Measurements from ENCODE around the gene CTSD. TPM values are rescaled to one million over a fixed set of nuclear protein-coding genes. Genes with fewer than 3 reads are reported as not detected.

Gene CTSD
- total RNA-seq, 1 experiment from 2014 or later, result 26.1 TPM

- Histone ChIP-seq H2AFZ (ENCODE audit: low read length) (no peak overlapping the region), H4K20me1 (ENCODE audit: insufficient read depth, low read depth, low read length) (no peaks in the 10 kb centered on the region), H3K9me3 (ENCODE audit: low read length) (no peaks in the 10 kb centered on the region), H3K27me3 (ENCODE audit: low read length) (no peaks in the 10 kb centered on the region), H3K79me2 (ENCODE audit: low read length) (no peaks in the 10 kb centered on the region), H3K4me1 (ENCODE audit: low read length) (peaks cover 9% of the 10 kb centered on the region), H3K4me2 (ENCODE audit: low read depth, low read length, poor library complexity, severe bottlenecking) (no peak overlapping the region), H3K27ac (ENCODE audit: low read length) (no peak overlapping the region), H3K4me3 (ENCODE audit: low read length) (no peak overlapping the region), H3K9ac (ENCODE audit: low read length) (no peak overlapping the region), H3K9me2 (replicated peaks; ENCODE audit: insufficient read depth, low read length) (no peaks in the 10 kb centered on the region), H3K36me3 (ENCODE audit: insufficient read depth, low read length) (no peaks in the 10 kb centered on the region)
- no peak for DNase-seq
Measured at GRCh38 chr11:1746956-1747752, 16.6 kb downstream of the CTSD start.

DNA sequence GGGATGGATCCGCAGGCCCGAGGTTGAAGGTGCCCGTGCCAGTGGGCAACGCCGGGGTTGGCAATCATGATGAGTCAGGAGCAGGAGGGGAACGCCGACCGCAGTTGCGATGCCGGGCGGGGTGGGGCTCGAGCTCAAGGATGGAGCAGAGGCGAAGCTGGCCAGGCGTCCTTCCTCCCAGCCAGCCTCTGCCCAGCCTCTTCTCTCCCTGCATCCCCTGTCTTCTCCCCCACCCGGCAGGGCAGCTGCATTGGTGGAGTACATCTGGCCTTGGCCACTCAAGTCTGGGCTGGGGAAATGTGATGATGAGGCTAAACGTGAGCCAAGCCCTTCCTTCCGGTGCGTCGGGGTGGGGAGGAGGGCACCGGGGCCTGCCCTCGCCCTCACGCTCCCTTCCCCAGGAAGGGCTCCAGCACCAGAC, 17.2 kb downstream of the CTSD start:
- no peak overlapping the region for H3K4me3 ChIP-seq (ENCODE audit: low read length)
- no peaks in the 10 kb centered on the region for H3K79me2 ChIP-seq (ENCODE audit: low read length)
- DNase-seq, result no peak
- peaks cover 7% of the 10 kb centered on the region for H3K4me1 ChIP-seq (ENCODE audit: low read length)
- H3K36me3 ChIP-seq (ENCODE audit: insufficient read depth, low read length), result no peaks in the 10 kb centered on the region
- H3K27me3 ChIP-seq (ENCODE audit: low read length), result no peaks in the 10 kb centered on the region
- H3K27ac ChIP-seq (ENCODE audit: low read length), result no peak overlapping the region
- no peak overlapping the region for H3K4me2 ChIP-seq (ENCODE audit: low read depth, low read length, poor library complexity, severe bottlenecking)
- H3K9ac ChIP-seq (ENCODE audit: low read length), result no peak overlapping the region
- H2AFZ ChIP-seq (ENCODE audit: low read length), result no peak overlapping the region
- no peaks in the 10 kb centered on the region for H3K9me3 ChIP-seq (ENCODE audit: low read length)
- no peaks in the 10 kb centered on the region for H3K9me2 ChIP-seq (replicated peaks; ENCODE audit: insufficient read depth, low read length)
- no peaks in the 10 kb centered on the region for H4K20me1 ChIP-seq (ENCODE audit: insufficient read depth, low read depth, low read length)

DNA sequence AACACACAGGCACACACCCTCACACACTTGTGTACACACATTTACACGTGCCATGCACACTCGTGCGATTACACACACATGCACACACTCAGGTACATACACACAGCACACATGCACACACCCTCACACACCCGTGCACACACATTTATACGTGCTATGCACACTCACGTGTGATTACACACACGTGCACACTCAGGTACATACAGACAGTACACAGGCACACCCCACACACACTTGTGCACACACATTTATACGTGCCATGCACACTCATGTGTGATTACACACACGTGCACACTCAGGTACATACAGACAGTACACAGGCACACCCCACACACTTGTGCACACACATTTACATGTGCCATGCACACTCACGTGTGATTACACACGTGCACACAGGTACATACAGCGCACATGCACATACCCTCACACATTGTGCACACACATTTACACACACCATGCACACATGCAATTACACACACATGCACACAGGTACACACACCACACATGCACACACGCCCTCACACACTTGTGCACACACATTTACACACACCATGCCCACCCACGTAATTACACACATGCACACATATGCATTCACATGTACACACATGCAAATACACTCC, 17.9 kb downstream of the CTSD start:
- H3K4me3 ChIP-seq (ENCODE audit: low read length), result no peak overlapping the region
- no peaks in the 10 kb centered on the region for H3K79me2 ChIP-seq (ENCODE audit: low read length)
- no peaks in the 10 kb centered on the region for H3K9me2 ChIP-seq (replicated peaks; ENCODE audit: insufficient read depth, low read length)
- H2AFZ ChIP-seq (ENCODE audit: low read length), result no peak overlapping the region
- DNase-seq, result no peak
- H3K4me2 ChIP-seq (ENCODE audit: low read depth, low read length, poor library complexity, severe bottlenecking), result no peak overlapping the region
- no peaks in the 10 kb centered on the region for H4K20me1 ChIP-seq (ENCODE audit: insufficient read depth, low read depth, low read length)
- H3K9me3 ChIP-seq (ENCODE audit: low read length), result no peaks in the 10 kb centered on the region
- no peak overlapping the region for H3K9ac ChIP-seq (ENCODE audit: low read length)
- no peaks in the 10 kb centered on the region for H3K4me1 ChIP-seq (ENCODE audit: low read length)
- H3K27me3 ChIP-seq (ENCODE audit: low read length), result no peaks in the 10 kb centered on the region
- H3K27ac ChIP-seq (ENCODE audit: low read length), result no peak overlapping the region
- H3K36me3 ChIP-seq (ENCODE audit: insufficient read depth, low read length), result no peaks in the 10 kb centered on the region

DNA sequence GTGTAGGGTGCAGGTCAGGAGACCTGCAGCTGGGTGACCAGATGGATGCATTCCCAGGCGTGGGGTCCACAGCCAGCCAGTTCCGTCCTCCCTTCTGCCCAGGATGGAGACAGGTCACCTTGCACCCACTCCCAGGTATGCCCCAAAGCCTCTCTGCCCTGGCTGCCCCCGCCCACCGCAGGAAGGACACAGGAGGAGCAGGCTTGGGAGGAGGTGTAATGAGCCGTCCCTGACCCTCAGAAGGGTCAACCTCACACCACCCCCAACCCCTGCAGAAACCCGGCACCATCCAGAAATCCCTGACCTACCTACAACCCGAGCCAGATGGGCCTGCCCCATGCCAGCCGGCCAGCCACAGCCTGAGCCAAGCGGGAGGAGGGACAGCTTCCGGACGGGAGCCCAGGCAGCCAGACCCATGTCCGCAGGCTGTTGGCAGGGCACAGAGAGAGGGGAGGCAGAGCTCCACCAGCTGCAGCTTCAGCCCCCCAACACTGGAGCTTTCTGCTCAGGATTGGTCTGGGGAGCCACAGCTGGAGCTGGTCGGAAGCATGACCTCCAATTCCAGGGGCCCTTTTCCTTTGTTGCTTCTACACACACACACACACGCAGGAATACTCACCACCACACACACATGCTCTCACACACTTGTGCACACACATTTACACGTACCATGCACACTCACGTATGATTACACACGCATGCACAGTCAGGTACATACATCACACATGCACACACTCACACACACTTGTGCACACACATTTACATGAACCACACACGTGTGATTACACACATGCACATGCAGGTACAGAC, 18.6 kb downstream of the CTSD start:
- DNase-seq, result no peak

DNA sequence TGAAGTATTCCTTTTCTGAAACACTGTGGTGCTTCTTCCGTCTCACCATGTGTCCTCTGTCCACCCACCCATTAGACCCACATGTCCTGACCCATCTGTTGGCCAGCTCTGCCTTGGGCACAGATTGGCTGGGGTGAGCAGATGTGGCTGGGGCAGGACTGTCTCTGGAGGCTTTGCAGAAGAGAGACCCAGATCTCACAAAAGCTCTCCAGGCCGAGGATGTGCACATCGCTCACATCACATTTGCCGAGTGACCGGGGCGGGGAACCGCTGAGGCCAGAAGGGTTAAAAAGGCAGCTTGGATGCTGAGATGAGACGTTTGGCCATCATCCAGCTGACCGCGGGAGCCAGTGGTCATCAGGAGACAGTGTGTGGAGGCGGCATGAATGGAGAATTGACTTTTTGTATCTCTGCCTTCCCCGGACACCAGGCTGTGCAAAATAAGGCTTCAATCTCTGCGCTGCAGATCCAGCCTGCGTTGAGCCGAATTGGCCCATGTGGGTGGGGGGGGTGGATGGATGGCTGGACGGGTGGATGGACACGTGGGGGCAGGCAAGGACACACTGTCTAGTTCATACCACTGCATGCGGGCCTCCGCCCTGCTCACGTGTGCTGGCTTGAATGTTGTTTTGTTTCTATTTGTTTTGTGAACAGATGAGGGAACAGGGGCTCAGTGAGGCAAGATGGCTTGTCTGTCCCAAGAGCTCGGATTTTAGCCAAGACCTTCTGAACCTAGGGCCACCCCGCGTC, 19.4 kb downstream of the CTSD start:
- Histone ChIP-seq H3K9me2 (replicated peaks; ENCODE audit: insufficient read depth, low read length) (no peaks in the 10 kb centered on the region), H4K20me1 (ENCODE audit: insufficient read depth, low read depth, low read length) (no peaks in the 10 kb centered on the region), H3K79me2 (ENCODE audit: low read length) (no peaks in the 10 kb centered on the region), H3K27me3 (ENCODE audit: low read length) (no peaks in the 10 kb centered on the region), H3K36me3 (ENCODE audit: insufficient read depth, low read length) (no peaks in the 10 kb centered on the region), H3K9ac (ENCODE audit: low read length) (no peak overlapping the region), H2AFZ (ENCODE audit: low read length) (no peak overlapping the region), H3K4me2 (ENCODE audit: low read depth, low read length, poor library complexity, severe bottlenecking) (no peak overlapping the region), H3K4me3 (ENCODE audit: low read length) (no peak overlapping the region), H3K9me3 (ENCODE audit: low read length) (no peaks in the 10 kb centered on the region), H3K27ac (ENCODE audit: low read length) (no peak overlapping the region), H3K4me1 (ENCODE audit: low read length) (no peaks in the 10 kb centered on the region)
- DNase-seq, result no peak

More for the DNA sequence above, 18.6 kb downstream of the CTSD start:
- Histone ChIP-seq H3K9me2 (replicated peaks; ENCODE audit: insufficient read depth, low read length) (no peaks in the 10 kb centered on the region), H3K36me3 (ENCODE audit: insufficient read depth, low read length) (no peaks in the 10 kb centered on the region), H3K27ac (ENCODE audit: low read length) (no peak overlapping the region), H2AFZ (ENCODE audit: low read length) (no peak overlapping the region), H3K4me1 (ENCODE audit: low read length) (no peaks in the 10 kb centered on the region), H3K27me3 (ENCODE audit: low read length) (no peaks in the 10 kb centered on the region), H3K9me3 (ENCODE audit: low read length) (no peaks in the 10 kb centered on the region), H3K4me3 (ENCODE audit: low read length) (no peak overlapping the region), H3K4me2 (ENCODE audit: low read depth, low read length, poor library complexity, severe bottlenecking) (no peak overlapping the region), H3K9ac (ENCODE audit: low read length) (no peak overlapping the region), H4K20me1 (ENCODE audit: insufficient read depth, low read depth, low read length) (no peaks in the 10 kb centered on the region), H3K79me2 (ENCODE audit: low read length) (no peaks in the 10 kb centered on the region)

- no peak overlapping the region for H3K4me2 ChIP-seq (ENCODE audit: low read depth, low read length, poor library complexity, severe bottlenecking)
- H3K27me3 ChIP-seq (ENCODE audit: low read length), result no peaks in the 10 kb centered on the region
- DNase-seq, result no peak
- H3K27ac ChIP-seq (ENCODE audit: low read length), result no peak overlapping the region
- H3K79me2 ChIP-seq (ENCODE audit: low read length), result no peaks in the 10 kb centered on the region
- H3K4me3 ChIP-seq (ENCODE audit: low read length), result no peak overlapping the region
- no peak overlapping the region for H2AFZ ChIP-seq (ENCODE audit: low read length)
- H3K36me3 ChIP-seq (ENCODE audit: insufficient read depth, low read length), result no peaks in the 10 kb centered on the region
- H3K9ac ChIP-seq (ENCODE audit: low read length), result no peak overlapping the region
- no peaks in the 10 kb centered on the region for H3K9me2 ChIP-seq (replicated peaks; ENCODE audit: insufficient read depth, low read length)
- H3K4me1 ChIP-seq (ENCODE audit: low read length), result no peaks in the 10 kb centered on the region
- H4K20me1 ChIP-seq (ENCODE audit: insufficient read depth, low read depth, low read length), result no peaks in the 10 kb centered on the region
- no peaks in the 10 kb centered on the region for H3K9me3 ChIP-seq (ENCODE audit: low read length)
Measured at GRCh38 chr11:1743585-1744136, 20.1 kb downstream of the CTSD start.

GRCh38 chr11:1742869-1743584, 20.7 kb downstream of the CTSD start:
- no peak overlapping the region for H3K4me2 ChIP-seq (ENCODE audit: low read depth, low read length, poor library complexity, severe bottlenecking)
- H3K4me1 ChIP-seq (ENCODE audit: low read length), result no peaks in the 10 kb centered on the region
- no peaks in the 10 kb centered on the region for H3K9me3 ChIP-seq (ENCODE audit: low read length)
- H3K79me2 ChIP-seq (ENCODE audit: low read length), result no peaks in the 10 kb centered on the region
- H3K9me2 ChIP-seq (replicated peaks; ENCODE audit: insufficient read depth, low read length), result no peaks in the 10 kb centered on the region
- no peak for DNase-seq
- H3K27me3 ChIP-seq (ENCODE audit: low read length), result no peaks in the 10 kb centered on the region
- no peak overlapping the region for H3K4me3 ChIP-seq (ENCODE audit: low read length)
- H2AFZ ChIP-seq (ENCODE audit: low read length), result no peak overlapping the region
- no peaks in the 10 kb centered on the region for H4K20me1 ChIP-seq (ENCODE audit: insufficient read depth, low read depth, low read length)
- H3K36me3 ChIP-seq (ENCODE audit: insufficient read depth, low read length), result no peaks in the 10 kb centered on the region
- H3K9ac ChIP-seq (ENCODE audit: low read length), result no peak overlapping the region
- H3K27ac ChIP-seq (ENCODE audit: low read length), result no peak overlapping the region

Data from Karpas-422 (cell line).